AG10803 (cell line): Measurements from ENCODE around the gene ITPKA.
A peak's percentile ranks its signal among the peaks of the same experiment; 100 is the strongest.

Source experiments
- DNase-seq: peaks from one replicate; pipeline ENCODE4 v3.0.0; 2010; ENCODE audit warnings: low read depth
- H3K4me3 ChIP-seq: 2 replicates; pipeline ENCODE4 v1.5.1; 2011; ENCODE audit warnings: mild to moderate bottlenecking, low read length, control low read depth
- CTCF ChIP-seq: conservative IDR thresholded peaks from 2 replicates; pipeline ENCODE4 v1.5.1; 2011; ENCODE audit warnings: mild to moderate bottlenecking, low read length, control low read depth, inconsistent platforms

ITPKA gene

GRCh38 chr15:41545218-41545617 lies 51.5 kb downstream of the ITPKA start:
- no peak for TF ChIP-seq CTCF
- DNase-seq = no peak
- no peak overlapping the region for H3K4me3 ChIP-seq

- no peak overlapping the region for H3K4me3 ChIP-seq
- DNase-seq = peak; percentile 62
- no peak for TF ChIP-seq CTCF
Measured at GRCh38 chr15:41546851-41547786, 53.4 kb downstream of the ITPKA start.

DNA sequence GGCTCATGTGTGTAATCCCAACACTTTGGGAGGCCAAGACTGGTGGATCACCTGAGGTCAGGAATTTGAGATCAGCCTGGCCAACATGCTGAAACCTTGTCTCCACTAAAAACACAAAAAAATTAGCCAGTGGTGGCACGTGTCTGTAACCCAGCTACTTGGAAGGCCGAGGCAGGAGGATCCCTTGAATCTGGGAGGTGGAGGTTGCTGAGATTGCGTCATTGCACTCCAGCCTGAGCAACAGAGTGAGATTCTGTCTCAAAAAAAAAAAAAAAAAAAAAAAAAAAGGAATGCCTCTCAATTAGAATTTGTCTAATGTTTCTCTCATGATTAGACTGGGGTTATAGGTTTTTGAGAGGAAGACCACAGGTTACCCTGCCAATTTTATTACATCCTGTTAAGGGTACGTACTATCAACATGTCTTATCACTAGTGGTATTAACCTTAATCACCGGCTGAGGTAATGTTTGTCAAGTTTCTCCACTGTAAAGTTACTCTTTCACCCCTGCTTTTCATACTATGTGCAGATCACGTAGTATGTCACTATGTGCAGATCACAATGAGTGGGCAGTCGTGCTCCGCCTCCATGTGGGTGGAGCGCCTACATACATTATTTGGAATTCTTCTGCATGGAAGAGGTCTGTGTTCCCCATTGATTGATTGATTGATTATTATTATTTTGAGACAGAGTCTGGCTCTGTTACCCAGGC lies 56.5 kb downstream of the ITPKA start:
- H3K4me3 ChIP-seq = no peak overlapping the region
- no peak for TF ChIP-seq CTCF
- DNase-seq = no peak
